Activated CD4-positive, alpha-beta T cell treated with anti-CD3 and anti-CD28 coated beads, Interleukin-2, amount 10 ng/mL, durations not matched to agents 24 days and 14 days (primary cell): ENCODE data around the gene RPL12. TPM values are rescaled to one million over a fixed set of nuclear protein-coding genes. Genes with fewer than 3 reads are reported as not detected.

ENCODE experiments used
- DNase-seq: peaks from one replicate; pipeline ENCODE4 v3.0.0; 2022
- H3K27ac Mint-ChIP-seq: one replicate; pipeline ENCODE4 v1.8.0; 2022; ENCODE audit warnings: mild to moderate bottlenecking, mixed read lengths
- H3K27me3 Mint-ChIP-seq: one replicate; pipeline ENCODE4 v1.8.0; 2022; ENCODE audit warnings: mixed read lengths
- H3K36me3 Mint-ChIP-seq: one replicate; pipeline ENCODE4 v1.8.0; 2022; ENCODE audit warnings: low read depth, mild to moderate bottlenecking, mixed read lengths
- H3K4me1 Mint-ChIP-seq: one replicate; pipeline ENCODE4 v1.8.0; 2021; ENCODE audit warnings: mixed read lengths
- H3K4me3 Mint-ChIP-seq: one replicate; pipeline ENCODE4 v1.8.0; 2022; ENCODE audit warnings: mild to moderate bottlenecking, moderate library complexity, mixed read lengths
- H3K9me3 Mint-ChIP-seq: one replicate; pipeline ENCODE4 v1.8.0; 2021; ENCODE audit warnings: mixed read lengths
- intact Hi-C: fragments of 100-400 bp; cut with micrococcal nuclease; formaldehyde crosslinking; loops from one replicate; pipeline ENCODE4 v1.15.1; 2023
- total RNA-seq: library from RNA; stranded (reverse); gene quantifications from 2 replicates; pipeline ENCODE4 v1.2.3, GENCODE V29; 2022

Gene RPL12
- total RNA-seq, 1 donor from 2014 or later = 1,245 TPM

DNA sequence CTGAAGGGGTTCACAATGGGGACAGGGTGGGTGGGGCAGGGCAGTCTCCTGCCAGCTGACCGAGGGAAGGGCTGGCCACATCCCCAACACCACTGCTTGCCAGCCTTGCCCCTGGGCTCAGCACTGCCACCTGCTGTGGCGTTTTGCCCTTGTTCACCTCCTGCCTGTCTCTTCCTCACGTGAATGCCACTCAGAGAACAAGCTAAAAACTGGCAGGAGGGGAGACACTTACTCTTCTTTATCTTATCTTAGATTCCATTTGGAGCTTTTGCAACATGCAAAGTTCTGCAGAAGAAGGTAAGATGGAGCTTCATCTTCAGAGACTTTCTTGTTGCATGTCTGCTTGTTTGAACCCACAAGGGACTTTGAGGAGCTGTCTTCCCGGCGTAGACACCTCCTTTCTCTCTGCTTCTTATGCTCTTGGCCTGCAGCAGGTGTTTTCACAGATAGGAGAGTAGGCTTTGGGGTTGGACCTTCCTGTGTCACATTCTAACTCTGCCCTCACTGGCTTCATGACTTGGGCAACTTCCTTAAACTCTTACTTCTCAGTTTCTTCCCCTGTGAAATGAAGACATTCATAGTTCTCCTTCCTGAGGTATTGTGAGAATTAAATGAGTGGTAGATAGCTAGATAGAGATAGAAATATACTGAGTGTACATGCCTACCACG, 4.3 kb upstream of the RPL12 start:
- intact Hi-C loops = no loop called here
- Mint-ChIP-seq H3K9me3 (no peaks in the 10 kb centered on the region), H3K36me3 (peaks cover 25% of the 10 kb centered on the region), H3K4me1 (peaks cover 12% of the 10 kb centered on the region), H3K27ac (peak overlapping the region; percentile 5), H3K4me3 (no peak overlapping the region), H3K27me3 (no peaks in the 10 kb centered on the region)
- DNase-seq = peak; percentile 78

DNA sequence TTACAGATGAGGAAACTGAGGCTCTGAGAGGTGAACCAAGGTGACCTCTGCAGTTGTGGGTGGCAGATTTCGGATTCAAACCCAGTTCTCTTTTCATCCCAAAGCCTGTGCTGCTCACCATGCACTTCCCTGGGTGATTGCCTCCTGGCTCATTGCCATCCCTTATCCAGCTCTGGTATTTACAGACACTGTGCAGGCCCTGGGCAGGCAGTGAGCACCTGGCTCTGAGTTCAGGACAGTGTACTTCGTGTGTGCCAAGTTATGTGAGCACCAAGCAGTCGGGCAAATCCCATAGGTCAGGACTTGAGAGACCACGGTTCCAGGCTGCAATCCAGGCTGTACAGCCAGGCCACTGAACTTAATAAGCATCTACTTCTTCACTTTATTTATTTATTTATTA, 1.5 kb upstream of the RPL12 start:
- no peaks in the 10 kb centered on the region for H3K27me3 Mint-ChIP-seq
- H3K9me3 Mint-ChIP-seq = no peaks in the 10 kb centered on the region
- H3K4me3 Mint-ChIP-seq = peak overlapping the region; percentile 98
- H3K27ac Mint-ChIP-seq = peak overlapping the region; percentile 53
- peaks cover 35% of the 10 kb centered on the region for H3K4me1 Mint-ChIP-seq
- DNase-seq = no peak
- H3K36me3 Mint-ChIP-seq = peaks cover 50% of the 10 kb centered on the region
- intact Hi-C loops = loop anchor here (5.0 kb wide), 1 partner anchor 325 kb away; the partner anchor contains the start of gene SH2D3C

GRCh38 chr9:127451858-127452656, 851 bp upstream of the RPL12 start:
- H3K27ac Mint-ChIP-seq = peak overlapping the region; percentile 98
- peaks cover 38% of the 10 kb centered on the region for H3K4me1 Mint-ChIP-seq
- peak overlapping the region; percentile 98 for H3K4me3 Mint-ChIP-seq
- peak; percentile 84 for DNase-seq
- H3K9me3 Mint-ChIP-seq = no peaks in the 10 kb centered on the region
- intact Hi-C loops = loop anchor here (1.0 to 5.0 kb wide), 3 partner anchors 28 to 325 kb away; partner anchors contain the start of genes SH2D3C, SLC2A8 and ZNF79
- no peaks in the 10 kb centered on the region for H3K27me3 Mint-ChIP-seq
- H3K36me3 Mint-ChIP-seq = peaks cover 53% of the 10 kb centered on the region

DNA sequence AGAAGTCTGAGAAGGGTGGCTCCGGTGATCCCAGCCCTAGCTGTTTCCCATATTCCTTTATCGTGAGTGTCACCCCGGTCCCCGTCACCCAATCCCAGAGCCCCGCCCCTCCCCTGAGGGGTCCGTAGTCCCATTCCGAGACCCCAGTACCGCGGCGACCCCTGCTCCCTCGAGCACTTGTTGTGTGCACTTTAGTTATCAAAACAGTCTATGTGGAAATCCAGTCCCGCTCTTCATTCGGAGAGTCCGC, 327 bp upstream of the RPL12 start:
- Mint-ChIP-seq H3K36me3 (peaks cover 57% of the 10 kb centered on the region), H3K4me3 (peak overlapping the region; percentile 98)
- intact Hi-C loops = loop anchor here (1.0 to 5.0 kb wide), 3 partner anchors 27 to 326 kb away; partner anchors contain the start of genes SH2D3C, SLC2A8 and ZNF79

GRCh38 chr9:127450243-127450760, 904 bp downstream of the RPL12 start:
- intact Hi-C loops = loop anchor here (2.0 to 5.0 kb wide), 2 partner anchors 54 to 327 kb away; partner anchors contain the start of genes SH2D3C and SLC2A8
- no peak for DNase-seq

More for the DNA sequence above, 327 bp upstream of the RPL12 start:
- H3K4me1 Mint-ChIP-seq = peaks cover 42% of the 10 kb centered on the region
- no peak for DNase-seq
- H3K27me3 Mint-ChIP-seq = no peaks in the 10 kb centered on the region
- no peaks in the 10 kb centered on the region for H3K9me3 Mint-ChIP-seq
- peak overlapping the region; percentile 98 for H3K27ac Mint-ChIP-seq

GRCh38 chr9:127449332-127449966, 1.8 kb downstream of the RPL12 start:
- intact Hi-C loops = no loop called here
- Mint-ChIP-seq H3K9me3 (peaks cover 11% of the 10 kb centered on the region), H3K27ac (peak overlapping the region; percentile 98), H3K36me3 (peaks cover 70% of the 10 kb centered on the region), H3K4me1 (peaks cover 47% of the 10 kb centered on the region), H3K27me3 (no peaks in the 10 kb centered on the region), H3K4me3 (peak overlapping the region; percentile 98)
- peak; percentile 62 for DNase-seq

More at GRCh38 chr9:127450243-127450760, 904 bp downstream of the RPL12 start:
- no peaks in the 10 kb centered on the region for H3K27me3 Mint-ChIP-seq
- peaks cover 64% of the 10 kb centered on the region for H3K36me3 Mint-ChIP-seq
- H3K27ac Mint-ChIP-seq = peak overlapping the region; percentile 98
- peaks cover 4% of the 10 kb centered on the region for H3K9me3 Mint-ChIP-seq
- peak overlapping the region; percentile 98 for H3K4me3 Mint-ChIP-seq
- peaks cover 48% of the 10 kb centered on the region for H3K4me1 Mint-ChIP-seq

DNA sequence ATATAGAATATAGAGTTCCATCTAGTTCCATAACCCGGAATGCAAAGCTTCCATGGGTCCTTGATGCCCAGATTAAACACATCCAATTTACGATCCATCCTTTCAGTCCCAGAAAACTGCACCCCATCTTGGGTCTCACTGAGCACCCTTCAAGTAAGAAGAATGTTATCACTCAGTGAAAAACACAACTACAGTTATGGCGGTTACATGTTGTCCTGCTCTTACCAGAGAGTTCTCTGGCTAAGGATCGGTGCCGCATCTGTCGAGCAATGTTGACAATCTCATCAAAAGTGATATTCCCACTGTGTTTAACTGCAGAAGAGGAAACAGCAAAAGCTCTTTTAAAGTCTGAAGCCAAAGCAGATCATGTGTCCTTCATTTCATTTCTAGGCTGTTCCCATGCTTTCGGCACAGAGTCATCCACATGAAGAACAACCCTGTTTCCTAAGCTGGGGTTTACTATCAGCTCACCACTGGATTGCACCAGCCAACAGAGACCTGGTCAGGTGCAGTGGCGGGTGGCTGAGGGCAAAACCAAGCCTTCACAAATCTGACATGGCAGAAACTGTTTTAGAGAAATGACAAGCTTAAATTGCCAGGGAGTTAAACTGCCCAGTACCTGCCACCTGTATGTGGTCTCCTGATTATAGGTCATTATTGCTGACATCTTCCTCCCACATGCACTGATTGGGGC, 2.9 kb downstream of the RPL12 start:
- Mint-ChIP-seq H3K4me3 (peak overlapping the region; percentile 98), H3K36me3 (peaks cover 77% of the 10 kb centered on the region), H3K9me3 (peaks cover 12% of the 10 kb centered on the region), H3K27me3 (no peaks in the 10 kb centered on the region), H3K27ac (peak overlapping the region; percentile 98), H3K4me1 (peaks cover 47% of the 10 kb centered on the region)
- intact Hi-C loops = no loop called here
- DNase-seq = no peak

GRCh38 chr9:127447416-127448111, 3.6 kb downstream of the RPL12 start:
- intact Hi-C loops = no loop called here
- H3K36me3 Mint-ChIP-seq = peaks cover 83% of the 10 kb centered on the region
- no peak for DNase-seq
- H3K27ac Mint-ChIP-seq = peak overlapping the region; percentile 98
- no peaks in the 10 kb centered on the region for H3K27me3 Mint-ChIP-seq
- peaks cover 45% of the 10 kb centered on the region for H3K4me1 Mint-ChIP-seq
- H3K9me3 Mint-ChIP-seq = peaks cover 12% of the 10 kb centered on the region
- peak overlapping the region; percentile 98 for H3K4me3 Mint-ChIP-seq

GRCh38 chr9:127446713-127447415, 4.3 kb downstream of the RPL12 start:
- Mint-ChIP-seq H3K9me3 (peaks cover 12% of the 10 kb centered on the region), H3K4me3 (no peak overlapping the region), H3K27ac (peak overlapping the region; percentile 98), H3K4me1 (peaks cover 39% of the 10 kb centered on the region), H3K36me3 (peaks cover 90% of the 10 kb centered on the region), H3K27me3 (no peaks in the 10 kb centered on the region)
- intact Hi-C loops = no loop called here
- no peak for DNase-seq

GRCh38 chr9:127445851-127446712, 5.1 kb downstream of the RPL12 start:
- Mint-ChIP-seq H3K27me3 (no peaks in the 10 kb centered on the region), H3K9me3 (peaks cover 12% of the 10 kb centered on the region), H3K27ac (peak overlapping the region; percentile 98), H3K4me3 (no peak overlapping the region), H3K36me3 (peaks cover 96% of the 10 kb centered on the region), H3K4me1 (peaks cover 38% of the 10 kb centered on the region)
- intact Hi-C loops = no loop called here
- no peak for DNase-seq

- H3K27me3 Mint-ChIP-seq = no peaks in the 10 kb centered on the region
Observed at GRCh38 chr9:127444921-127445850, 6.0 kb downstream of the RPL12 start.

More at GRCh38 chr9:127444921-127445850, 6.0 kb downstream of the RPL12 start:
- DNase-seq = no peak
- Mint-ChIP-seq H3K9me3 (peaks cover 12% of the 10 kb centered on the region), H3K4me3 (no peak overlapping the region), H3K4me1 (peaks cover 34% of the 10 kb centered on the region), H3K27ac (peak overlapping the region; percentile 98), H3K36me3 (peaks cover 98% of the 10 kb centered on the region)
- intact Hi-C loops = no loop called here
